SK-N-SH (cell line): ENCODE data around the gene RBM18. TPM values are rescaled to one million over a fixed set of nuclear protein-coding genes. Genes with fewer than 3 reads are reported as not detected.

Experiments
- CTCF ChIA-PET: fragments of 300-600, 350-600 bp; formaldehyde crosslinking; extraction: SDS; loops from one replicate; lab custom pipeline; 2021; lab: Yijun Ruan, JAX
- POLR2A ChIA-PET: fragments of 350-600 bp; sonication (Branson Sonifier 250); formaldehyde crosslinking; extraction: SDS; loops from one replicate; lab custom pipeline; 2020; ENCODE audit warnings: antibody characterized with exemption, inconsistent platforms; lab: Yijun Ruan, JAX
- DNase-seq: peaks from one replicate; pipeline ENCODE4 v3.0.0; 2012
- H2AFZ ChIP-seq: fragments of 200-600 bp; sonication (generic); 2 replicates; pipeline ENCODE4 v1.8.1; 2016; ENCODE audit warnings: antibody characterized with exemption, mild to moderate bottlenecking, low read depth
- H3F3A ChIP-seq: fragments of 200-600 bp; sonication (generic); replicated peaks from 2 replicates; pipeline ENCODE3; 2016; ENCODE audit warnings: antibody characterized with exemption, mild to moderate bottlenecking; ENCODE audit not compliant: insufficient read depth
- H3K27ac ChIP-seq, 2 experiments: fragments of 200-500 bp in 1 of 2; fragments of 200-600 bp in 1 of 2; sonication (Bioruptor generic) in 1 of 2; sonication (generic), shearing (Covaris generic) in 1 of 2; 2 replicates each; pipeline versions ENCODE4 v1.5.1 to v1.6.1; 2014 to 2016; ENCODE audit warnings: low read depth in 2 of 2, inconsistent platforms in 1 of 2, low read length in 1 of 2, mild to moderate bottlenecking in 1 of 2, mixed read lengths in 1 of 2
- H3K27me3 ChIP-seq: fragments of 200-600 bp; sonication (generic), shearing (Covaris generic); 2 replicates; pipeline ENCODE4 v1.6.1; 2016; ENCODE audit warnings: mixed run types; ENCODE audit not compliant: insufficient read depth
- H3K36me3 ChIP-seq, 2 experiments: fragments of 200-500 bp in 1 of 2; fragments of 200-600 bp in 1 of 2; sonication (Bioruptor generic) in 1 of 2; sonication (generic) in 1 of 2; replicated peaks in 1 of 2; 2 replicates each; pipeline versions ENCODE3 to v1.5.1; 2014 to 2016; ENCODE audit warnings: low read length in 1 of 2, mild to moderate bottlenecking in 1 of 2; ENCODE audit not compliant: insufficient read depth in 2 of 2, control insufficient read depth in 1 of 2
- H3K4me1 ChIP-seq, 2 experiments: fragments of 200-500 bp in 1 of 2; fragments of 200-600 bp in 1 of 2; sonication (Bioruptor generic) in 1 of 2; sonication (generic), shearing (Covaris generic) in 1 of 2; 2 replicates each; pipeline versions ENCODE4 v1.5.1 to v1.6.1; 2014 to 2016; ENCODE audit warnings: low read depth in 1 of 2, low read length in 1 of 2, mixed run types in 1 of 2; ENCODE audit not compliant: insufficient read depth in 2 of 2, control insufficient read depth in 1 of 2
- H3K4me2 ChIP-seq: fragments of 200-600 bp; sonication (generic), shearing (Covaris generic); 2 replicates; pipeline ENCODE4 v1.6.1; 2017; ENCODE audit warnings: mixed run types
- H3K4me3 ChIP-seq, 2 experiments: fragments of 200-500 bp in 1 of 2; fragments of 200-600 bp in 1 of 2; sonication (Bioruptor generic) in 1 of 2; sonication (generic), shearing (Covaris generic) in 1 of 2; 2 replicates each; pipeline versions ENCODE4 v1.5.1 to v1.8.1; 2014 to 2016; ENCODE audit warnings: low read depth in 2 of 2, inconsistent platforms in 1 of 2, low read length in 1 of 2, mild to moderate bottlenecking in 1 of 2, mixed read lengths in 1 of 2, moderate library complexity in 1 of 2
- H3K79me2 ChIP-seq: fragments of 200-600 bp; sonication (generic); 2 replicates; pipeline ENCODE4 v1.8.1; 2017; ENCODE audit warnings: mild to moderate bottlenecking; ENCODE audit not compliant: insufficient read depth
- H3K9ac ChIP-seq: fragments of 200-600 bp; sonication (generic); 2 replicates; pipeline ENCODE4 v1.6.1; 2017; ENCODE audit warnings: mixed run types
- H3K9me2 ChIP-seq: fragments of 200-600 bp; sonication (generic); 2 replicates; pipeline ENCODE4 v1.6.1; 2017; ENCODE audit warnings: mixed run types
- H3K9me3 ChIP-seq: fragments of 200-600 bp; sonication (generic); 2 replicates; pipeline ENCODE4 v1.6.1; 2017; ENCODE audit warnings: mixed run types, mild to moderate bottlenecking, moderate library complexity
- H4K20me1 ChIP-seq: fragments of 200-600 bp; sonication (generic); 2 replicates; pipeline ENCODE4 v1.6.1; 2017; ENCODE audit warnings: mild to moderate bottlenecking, mixed run types; ENCODE audit not compliant: insufficient read depth
- CHD2 ChIP-seq: fragments of 150-350 bp; IDR thresholded peaks from 2 replicates; pipeline ENCODE4 v1.6.1; 2018; ENCODE audit warnings: low read length; ENCODE audit not compliant: partially characterized antibody
- CTCF ChIP-seq: fragments of 200-600 bp; sonication (generic); IDR thresholded peaks from 2 replicates; pipeline ENCODE4 v1.6.1; 2017; ENCODE audit warnings: antibody characterized with exemption, mild to moderate bottlenecking, moderate library complexity
- FOSL2 ChIP-seq: IDR thresholded peaks from 2 replicates; pipeline ENCODE4 v1.4.0; 2012; ENCODE audit warnings: low read depth, mild to moderate bottlenecking, moderate library complexity, borderline replicate concordance
- FOXJ3 ChIP-seq: sonication (generic); formaldehyde crosslinking; IDR thresholded peaks from 2 replicates; pipeline ENCODE4 v1.5.1; 2020; ENCODE audit warnings: mild to moderate bottlenecking, missing genetic modification reagents
- FOXM1 ChIP-seq: IDR thresholded peaks from 2 replicates; pipeline ENCODE4 v1.4.0; 2012; ENCODE audit warnings: low read depth, mild to moderate bottlenecking
- GATA2 ChIP-seq: sonication (generic); formaldehyde crosslinking; IDR thresholded peaks from 2 replicates; pipeline ENCODE4 v1.5.0; 2020; ENCODE audit warnings: mild to moderate bottlenecking, missing genetic modification reagents
- JUND ChIP-seq: IDR thresholded peaks from 2 replicates; pipeline ENCODE4 v1.4.0; 2012
- MAX ChIP-seq: IDR thresholded peaks from 2 replicates; pipeline ENCODE4 v1.4.0; 2012; ENCODE audit warnings: low read depth
- POLR2AphosphoS5 ChIP-seq: IDR thresholded peaks from 2 replicates; pipeline ENCODE4 v1.6.1; 2012; ENCODE audit warnings: low read depth, low read length
- REST ChIP-seq: IDR thresholded peaks from 2 replicates; pipeline ENCODE4 v1.6.1; 2012; ENCODE audit warnings: mild to moderate bottlenecking, low read depth, low read length, moderate library complexity
- RFX5 ChIP-seq: IDR thresholded peaks from 2 replicates; pipeline ENCODE4 v1.6.1; 2012; ENCODE audit warnings: mild to moderate bottlenecking, improper control_type of control experiment, low read length
- RXRA ChIP-seq: IDR thresholded peaks from 2 replicates; pipeline ENCODE4 v1.4.0; 2012; ENCODE audit warnings: low read depth, mild to moderate bottlenecking, borderline replicate concordance
- SIN3A ChIP-seq: IDR thresholded peaks from 2 replicates; pipeline ENCODE4 v1.6.1; 2012; ENCODE audit warnings: low read depth, mild to moderate bottlenecking, low read length, moderate library complexity, borderline replicate concordance
- TAF1 ChIP-seq: IDR thresholded peaks from 2 replicates; pipeline ENCODE4 v1.6.1; 2012; ENCODE audit warnings: low read depth, mild to moderate bottlenecking, low read length, moderate library complexity, borderline replicate concordance
- YY1 ChIP-seq: IDR thresholded peaks from 2 replicates; pipeline ENCODE4 v1.4.0; 2012; ENCODE audit warnings: low read depth, mild to moderate bottlenecking
- ZBTB33 ChIP-seq: IDR thresholded peaks from 2 replicates; pipeline ENCODE4 v1.4.0; 2012; ENCODE audit warnings: low read depth, borderline replicate concordance
- WGBS: methylation state at CpG from one replicate; pipeline ENCODE4 v1.1.6; 2017; ENCODE audit warnings: low lambda C conversion rate; 5-methylcytosine and 5-hydroxymethylcytosine counted together
- polyA plus RNA-seq, 3 experiments: library from polyadenylated mRNA; depleted of rRNA; stranded (reverse); fragments of >200 nt; gene quantifications; 2 replicates each; pipeline ENCODE4 v1.2.3, GENCODE V29; 2012

The RBM18 gene
- polyA plus RNA-seq, 1 of the 3 experiments (the other 2 are of a cell fraction) = 8.2 TPM

- peaks cover 21% of the 10 kb centered on the region for H3K79me2 ChIP-seq
- H2AFZ ChIP-seq = no peak overlapping the region
- 94% methylated on average over 5 of the region's 5 CpGs for WGBS
- no peaks in the 10 kb centered on the region for H3F3A ChIP-seq
- H3K9me2 ChIP-seq = no peaks in the 10 kb centered on the region
- no peaks in the 10 kb centered on the region; the same call in 1 of the 2 replicates for H4K20me1 ChIP-seq
- no peak for TF ChIP-seq FOXM1
- TF ChIP-seq GATA2 (CRISPR knock-in tag) = no peak
- TF ChIP-seq REST = no peak
- TF ChIP-seq CTCF = no peak
- TF ChIP-seq YY1 = no peak
- TF ChIP-seq RFX5 = no peak
- no peaks in the 10 kb centered on the region for H3K27me3 ChIP-seq
- H3K9me3 ChIP-seq = no peaks in the 10 kb centered on the region
- H3K36me3 ChIP-seq = peaks cover 40 to 53% of the 10 kb centered on the region in 2 experiments
- peaks cover 0 to 6% of the 10 kb centered on the region in 2 experiments; a peak in 1 of 4 replicates for H3K4me1 ChIP-seq
- no peak for DNase-seq
- ChIA-PET CTCF (no interaction called here), POLR2A (no interaction called here)
- no peak overlapping the region for H3K27ac ChIP-seq
- no peak overlapping the region for H3K4me3 ChIP-seq
- no peak overlapping the region for H3K9ac ChIP-seq
- H3K4me2 ChIP-seq = no peak overlapping the region
These were observed 11.8 kb downstream of the RBM18 start for GRCh38 chr9:122252796-122253195.

GRCh38 chr9:122251351-122251750, 13.3 kb downstream of the RBM18 start:
- POLR2A ChIA-PET = no interaction called here
- H2AFZ ChIP-seq = no peak overlapping the region
- WGBS = 98% methylated on average over 2 of the region's 2 CpGs

More at GRCh38 chr9:122251351-122251750, 13.3 kb downstream of the RBM18 start:
- CTCF ChIA-PET = no interaction called here
- TF ChIP-seq FOSL2 (no peak), YY1 (no peak), ZBTB33 (no peak), SIN3A (no peak), FOXJ3 (CRISPR knock-in tag) (no peak), TAF1 (no peak), FOXM1 (no peak), GATA2 (CRISPR knock-in tag) (no peak), CTCF (no peak), RXRA (no peak), JUND (no peak), CHD2 (no peak), RFX5 (no peak), MAX (no peak), POLR2AphosphoS5 (no peak)
- TF ChIP-seq, all 33 proteins: peak for 0
- Histone ChIP-seq H3K36me3 (peaks cover 38 to 56% of the 10 kb centered on the region in 2 experiments), H3K4me1 (peaks cover 0 to 6% of the 10 kb centered on the region in 2 experiments; a peak in 1 of 4 replicates), H3F3A (no peaks in the 10 kb centered on the region), H4K20me1 (no peaks in the 10 kb centered on the region; the same call in 1 of the 2 replicates), H3K9me3 (no peaks in the 10 kb centered on the region), H3K4me2 (no peak overlapping the region), H3K27ac (no peak overlapping the region), H3K79me2 (peaks cover 7% of the 10 kb centered on the region), H3K9me2 (no peaks in the 10 kb centered on the region), H3K4me3 (no peak overlapping the region), H3K9ac (no peak overlapping the region), H3K27me3 (no peaks in the 10 kb centered on the region)
- DNase-seq = no peak
